ENCODE measurements around the gene HMCN2. TPM values are rescaled to one million over a fixed set of nuclear protein-coding genes. Genes with fewer than 3 reads are reported as not detected.
A peak's percentile ranks its signal among the peaks of the same experiment; 100 is the strongest.

The HMCN2 gene
- total RNA-seq, 1 experiment from 2014 or later, result 5.6 TPM

DNA sequence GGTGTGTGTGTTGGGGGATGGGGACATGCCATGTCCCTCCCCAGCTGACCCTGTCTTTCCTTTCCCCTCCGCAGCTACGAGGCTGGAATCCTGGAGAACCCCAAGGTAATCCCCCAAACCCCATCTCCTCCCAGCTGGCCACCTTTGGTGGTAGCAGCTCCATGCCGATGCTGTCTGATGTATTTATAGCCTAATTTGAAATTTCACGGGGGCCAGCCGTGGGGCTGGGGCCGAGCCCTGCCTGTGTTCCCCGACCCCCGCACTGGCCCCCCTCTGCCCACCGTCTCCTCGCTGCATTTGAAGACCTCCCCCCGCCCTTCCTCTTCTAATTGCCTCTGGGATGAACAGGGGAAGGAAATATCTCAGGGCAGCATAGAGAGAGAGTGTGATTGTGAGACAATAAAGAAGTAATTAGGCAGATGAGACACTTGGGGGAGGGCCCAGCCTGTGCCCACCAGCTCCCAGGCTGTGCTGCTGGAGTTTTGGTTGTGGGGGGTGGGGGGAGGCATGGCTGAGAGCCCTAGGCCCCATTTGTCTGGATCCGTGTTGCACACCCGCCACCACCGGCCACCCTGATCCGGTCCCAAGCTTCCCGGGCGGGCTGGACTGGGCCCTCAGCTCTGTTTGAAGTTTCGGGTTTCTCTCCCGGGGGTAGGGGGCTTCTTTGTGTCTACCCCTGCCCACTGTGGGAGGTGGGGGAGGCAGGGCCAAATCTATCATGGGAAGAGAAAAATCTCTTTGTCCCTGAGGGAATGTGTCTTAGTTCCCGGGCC, 206.0 kb downstream of the HMCN2 start (continued):
- TF ChIP-seq ZNF138 (CRISPR knock-in tag; conservative IDR thresholded peaks at IDR 0.05) (no peak), HMGA2 (CRISPR knock-in tag; IDR thresholded peaks at IDR 0.05) (no peak), NFE2L1 (CRISPR knock-in tag; IDR thresholded peaks at IDR 0.05) (no peak), ZNF232 (CRISPR knock-in tag; IDR thresholded peaks at IDR 0.05) (no peak)
- TF ChIP-seq, protein P1, sequence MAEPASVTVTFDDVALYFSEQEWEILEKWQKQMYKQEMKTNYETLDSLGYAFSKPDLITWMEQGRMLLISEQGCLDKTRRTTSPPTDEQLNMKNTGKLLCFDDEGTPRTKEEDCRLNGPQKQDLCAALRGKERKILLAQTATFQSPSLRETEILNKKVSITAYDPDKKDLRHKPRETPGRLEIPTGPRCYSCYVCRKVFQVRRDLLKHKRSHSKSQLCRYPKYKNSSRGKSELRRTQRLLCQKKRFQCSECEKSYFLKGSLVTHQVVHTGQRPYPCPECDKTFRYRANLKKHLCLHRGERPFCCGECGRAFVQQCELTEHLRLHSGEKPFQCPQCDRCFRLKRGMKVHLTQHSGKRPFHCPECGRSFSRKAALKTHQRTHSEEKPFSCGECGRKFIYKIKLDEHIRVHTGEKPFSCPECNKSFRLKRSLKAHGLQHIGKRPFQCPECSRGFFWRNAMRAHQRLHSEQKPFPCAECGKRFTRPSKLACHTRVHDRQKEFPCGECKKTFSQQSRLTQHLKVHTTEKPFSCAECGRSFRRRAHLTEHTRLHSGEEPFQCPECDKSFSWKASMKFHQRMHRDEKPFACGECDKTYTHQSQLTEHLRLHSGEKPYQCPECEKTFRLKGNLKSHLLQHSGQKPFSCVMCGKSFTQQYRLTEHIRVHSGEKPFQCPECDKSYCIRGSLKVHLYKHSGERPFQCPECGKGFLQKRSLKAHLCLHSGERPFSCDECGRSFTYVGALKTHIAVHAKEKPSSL (CRISPR knock-in tag; conservative IDR thresholded peaks at IDR 0.05), result no peak
- TF ChIP-seq, protein P2, sequence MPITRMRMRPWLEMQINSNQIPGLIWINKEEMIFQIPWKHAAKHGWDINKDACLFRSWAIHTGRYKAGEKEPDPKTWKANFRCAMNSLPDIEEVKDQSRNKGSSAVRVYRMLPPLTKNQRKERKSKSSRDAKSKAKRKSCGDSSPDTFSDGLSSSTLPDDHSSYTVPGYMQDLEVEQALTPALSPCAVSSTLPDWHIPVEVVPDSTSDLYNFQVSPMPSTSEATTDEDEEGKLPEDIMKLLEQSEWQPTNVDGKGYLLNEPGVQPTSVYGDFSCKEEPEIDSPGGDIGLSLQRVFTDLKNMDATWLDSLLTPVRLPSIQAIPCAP (CRISPR knock-in tag; IDR thresholded peaks at IDR 0.05), result no peak

DNA sequence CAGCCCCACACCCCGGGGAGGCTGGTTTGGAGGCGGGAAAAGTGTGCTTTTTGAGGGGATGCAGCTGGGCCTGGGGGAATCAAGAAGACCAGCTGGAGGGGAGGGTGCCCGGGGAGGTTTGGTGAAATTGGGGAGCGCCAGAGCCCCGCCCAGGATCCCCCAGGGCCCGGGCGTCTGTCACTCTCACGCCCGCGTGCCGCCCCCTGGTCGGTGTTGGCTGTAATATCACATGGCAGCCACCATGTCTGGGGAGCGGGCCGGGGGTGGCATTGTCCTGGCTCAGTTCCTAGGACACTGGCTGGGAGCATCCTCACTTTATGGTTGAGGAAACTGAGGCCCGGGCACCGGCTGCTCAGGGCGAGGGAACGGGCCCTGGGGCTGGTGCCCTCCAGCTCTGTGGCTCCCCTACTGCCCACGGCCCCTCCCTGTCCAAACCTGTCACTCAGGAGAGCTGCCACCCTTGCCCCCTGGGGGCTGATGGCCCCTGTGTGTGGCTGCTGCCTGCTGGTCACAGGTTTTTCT, 206.7 kb downstream of the HMCN2 start:
- H3K27ac Mint-ChIP-seq, result no peak overlapping the region
- TF ChIP-seq, protein P3, sequence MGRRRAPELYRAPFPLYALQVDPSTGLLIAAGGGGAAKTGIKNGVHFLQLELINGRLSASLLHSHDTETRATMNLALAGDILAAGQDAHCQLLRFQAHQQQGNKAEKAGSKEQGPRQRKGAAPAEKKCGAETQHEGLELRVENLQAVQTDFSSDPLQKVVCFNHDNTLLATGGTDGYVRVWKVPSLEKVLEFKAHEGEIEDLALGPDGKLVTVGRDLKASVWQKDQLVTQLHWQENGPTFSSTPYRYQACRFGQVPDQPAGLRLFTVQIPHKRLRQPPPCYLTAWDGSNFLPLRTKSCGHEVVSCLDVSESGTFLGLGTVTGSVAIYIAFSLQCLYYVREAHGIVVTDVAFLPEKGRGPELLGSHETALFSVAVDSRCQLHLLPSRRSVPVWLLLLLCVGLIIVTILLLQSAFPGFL (CRISPR knock-in tag; IDR thresholded peaks at IDR 0.05; ENCODE audit: borderline replicate concordance), result no peak
- no peak for TF ChIP-seq ZNF423 (CRISPR knock-in tag; IDR thresholded peaks at IDR 0.05)
- no peak for TF ChIP-seq RELA (CRISPR knock-in tag; IDR thresholded peaks at IDR 0.05; ENCODE audit: borderline replicate concordance)
- no peak for TF ChIP-seq TEAD4 (CRISPR knock-in tag; IDR thresholded peaks at IDR 0.05)
- ATAC-seq (peak; percentile 13; the same call in 1 of the 2 replicates), DNase-seq (ENCODE audit: low spot score) (no peak)
- H3K4me1 Mint-ChIP-seq, result peaks cover 21% of the 10 kb centered on the region
- H3K4me3 Mint-ChIP-seq, result no peak overlapping the region
- no peaks in the 10 kb centered on the region for H3K27me3 Mint-ChIP-seq (ENCODE audit: low read depth)
- POLR2A ChIA-PET, result no interaction called here
- H3K9me3 Mint-ChIP-seq, result no peaks in the 10 kb centered on the region
- CTCF ChIA-PET, result interaction anchor here (1.2 to 3.2 kb wide), 5 partner anchors 10 to 221 kb away, joined by 3 to 12 read pairs (median 8); partner anchors contain the start of gene EXOSC2
- no peaks in the 10 kb centered on the region for H3K36me3 Mint-ChIP-seq

DNA sequence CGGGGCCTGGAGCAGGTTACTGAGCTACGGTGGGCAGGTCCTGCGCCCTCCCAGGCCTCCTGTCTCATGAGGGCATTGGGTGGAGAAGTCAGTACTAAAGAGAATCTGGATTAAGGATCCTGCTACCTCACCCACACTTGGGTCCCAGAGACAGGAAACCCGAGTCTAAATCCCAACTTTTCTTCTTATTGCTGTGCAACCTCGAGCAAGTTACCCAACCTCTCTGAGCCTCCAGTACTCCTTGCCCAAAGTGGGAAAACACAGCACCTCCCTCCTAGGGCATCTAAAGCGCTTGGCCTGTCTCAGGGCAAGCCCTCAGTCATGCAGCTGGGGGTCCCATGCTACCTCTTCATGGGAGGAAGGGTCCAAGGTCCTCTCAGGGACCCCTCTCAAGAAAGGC, 207.4 kb downstream of the HMCN2 start:
- ATAC-seq, result no peak
- POLR2A ChIA-PET, result no interaction called here
- CTCF ChIA-PET, result interaction anchor here (1.2 to 3.2 kb wide), 4 partner anchors 10 to 220 kb away, joined by 3 to 12 read pairs (median 10); partner anchors contain the start of gene EXOSC2
- Mint-ChIP-seq H3K9me3 (no peaks in the 10 kb centered on the region), H3K27ac (no peak overlapping the region), H3K36me3 (no peaks in the 10 kb centered on the region), H3K4me3 (no peak overlapping the region), H3K4me1 (peaks cover 14% of the 10 kb centered on the region), H3K27me3 (ENCODE audit: low read depth) (no peaks in the 10 kb centered on the region)
- no peak for DNase-seq (ENCODE audit: low spot score)
- TF ChIP-seq JAZF1 (CRISPR knock-in tag; IDR thresholded peaks at IDR 0.05) (no peak), GTF2I (CRISPR knock-in tag; conservative IDR thresholded peaks at IDR 0.05) (peak; percentile 63; the same call in 1 of the 2 replicates)

DNA sequence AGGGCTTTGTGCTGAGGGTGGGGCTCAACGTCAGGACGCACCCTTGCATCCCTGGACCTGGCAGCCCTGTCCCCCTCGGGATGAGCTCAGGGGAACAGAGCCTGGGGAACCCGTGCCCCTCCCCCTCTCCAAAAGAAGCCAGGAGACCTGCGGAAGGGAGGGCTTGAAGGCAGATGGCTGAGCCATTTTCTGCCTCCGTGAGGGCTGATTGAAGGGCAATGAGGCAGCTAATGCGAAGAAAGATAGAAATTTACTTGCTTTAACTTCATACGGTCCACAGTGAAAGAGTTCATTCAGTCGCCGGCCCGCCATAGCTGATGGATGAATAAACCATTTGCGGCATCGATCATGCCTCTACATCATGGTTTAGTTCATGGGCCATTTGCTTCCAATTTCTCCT, 208.0 kb downstream of the HMCN2 start:
- ChIA-PET POLR2A (no interaction called here), CTCF (interaction anchor here (0.8 to 3.2 kb wide), 6 partner anchors 11 to 219 kb away, joined by 3 to 12 read pairs (median 8); partner anchors contain the start of gene EXOSC2)
- Mint-ChIP-seq H3K4me3 (no peak overlapping the region), H3K27ac (no peak overlapping the region), H3K27me3 (ENCODE audit: low read depth) (no peaks in the 10 kb centered on the region), H3K4me1 (peaks cover 14% of the 10 kb centered on the region), H3K9me3 (no peaks in the 10 kb centered on the region), H3K36me3 (no peaks in the 10 kb centered on the region)
- no peak for DNase-seq (ENCODE audit: low spot score)
- no peak; the same call in 1 of the 2 replicates for ATAC-seq
- TF ChIP-seq PRRX2 (CRISPR knock-in tag; IDR thresholded peaks at IDR 0.05) (no peak), MXD4 (CRISPR knock-in tag; IDR thresholded peaks at IDR 0.05; ENCODE audit: borderline replicate concordance) (no peak), ZNF232 (CRISPR knock-in tag; IDR thresholded peaks at IDR 0.05) (no peak), TEAD1 (CRISPR knock-in tag; IDR thresholded peaks at IDR 0.05) (no peak), MYBL2 (CRISPR knock-in tag; IDR thresholded peaks at IDR 0.05) (no peak), SP1 (CRISPR knock-in tag; conservative IDR thresholded peaks at IDR 0.05) (no peak), KAT7 (CRISPR knock-in tag; IDR thresholded peaks at IDR 0.05; ENCODE audit: borderline replicate concordance) (no peak), SMAD4 (CRISPR knock-in tag; IDR thresholded peaks at IDR 0.05) (no peak), ETV6 (CRISPR knock-in tag; IDR thresholded peaks at IDR 0.05) (no peak)
- TF ChIP-seq, protein P4, sequence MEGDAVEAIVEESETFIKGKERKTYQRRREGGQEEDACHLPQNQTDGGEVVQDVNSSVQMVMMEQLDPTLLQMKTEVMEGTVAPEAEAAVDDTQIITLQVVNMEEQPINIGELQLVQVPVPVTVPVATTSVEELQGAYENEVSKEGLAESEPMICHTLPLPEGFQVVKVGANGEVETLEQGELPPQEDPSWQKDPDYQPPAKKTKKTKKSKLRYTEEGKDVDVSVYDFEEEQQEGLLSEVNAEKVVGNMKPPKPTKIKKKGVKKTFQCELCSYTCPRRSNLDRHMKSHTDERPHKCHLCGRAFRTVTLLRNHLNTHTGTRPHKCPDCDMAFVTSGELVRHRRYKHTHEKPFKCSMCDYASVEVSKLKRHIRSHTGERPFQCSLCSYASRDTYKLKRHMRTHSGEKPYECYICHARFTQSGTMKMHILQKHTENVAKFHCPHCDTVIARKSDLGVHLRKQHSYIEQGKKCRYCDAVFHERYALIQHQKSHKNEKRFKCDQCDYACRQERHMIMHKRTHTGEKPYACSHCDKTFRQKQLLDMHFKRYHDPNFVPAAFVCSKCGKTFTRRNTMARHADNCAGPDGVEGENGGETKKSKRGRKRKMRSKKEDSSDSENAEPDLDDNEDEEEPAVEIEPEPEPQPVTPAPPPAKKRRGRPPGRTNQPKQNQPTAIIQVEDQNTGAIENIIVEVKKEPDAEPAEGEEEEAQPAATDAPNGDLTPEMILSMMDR (IDR thresholded peaks at IDR 0.05), result no peak
- TF ChIP-seq, protein P5, sequence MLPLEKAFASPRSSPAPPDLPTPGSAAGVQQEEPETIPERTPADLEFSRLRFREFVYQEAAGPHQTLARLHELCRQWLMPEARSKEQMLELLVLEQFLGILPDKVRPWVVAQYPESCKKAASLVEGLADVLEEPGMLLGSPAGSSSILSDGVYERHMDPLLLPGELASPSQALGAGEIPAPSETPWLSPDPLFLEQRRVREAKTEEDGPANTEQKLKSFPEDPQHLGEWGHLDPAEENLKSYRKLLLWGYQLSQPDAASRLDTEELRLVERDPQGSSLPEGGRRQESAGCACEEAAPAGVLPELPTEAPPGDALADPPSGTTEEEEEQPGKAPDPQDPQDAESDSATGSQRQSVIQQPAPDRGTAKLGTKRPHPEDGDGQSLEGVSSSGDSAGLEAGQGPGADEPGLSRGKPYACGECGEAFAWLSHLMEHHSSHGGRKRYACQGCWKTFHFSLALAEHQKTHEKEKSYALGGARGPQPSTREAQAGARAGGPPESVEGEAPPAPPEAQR (CRISPR knock-in tag; IDR thresholded peaks at IDR 0.05), result no peak
- TF ChIP-seq, protein P2 (CRISPR knock-in tag; IDR thresholded peaks at IDR 0.05), result no peak

Data from WTC11 (cell line).